ENCODE measurements around the gene AIP. TPM values are rescaled to one million over a fixed set of nuclear protein-coding genes. Genes with fewer than 3 reads are reported as not detected.
A peak's percentile ranks its signal among the peaks of the same experiment; 100 is the strongest.

AIP gene
- total and polyA plus RNA-seq, 9 of the 15 experiments (the other 6 are each of a cell fraction or from before 2014, with no cell fraction given) = 5.2 to 92.5 (median 52.7) TPM

GRCh38 chr11:67439321-67440228, 43.3 kb upstream of the AIP start:
- ATAC-seq = no peak
- ChIA-PET CTCF (ENCODE audit: low intra/inter-chr PET ratio) (no interaction called here), POLR2A (interaction anchor here (0.5 to 3.0 kb wide), 10 partner anchors 8 to 512 kb away, joined by 3 to 21 read pairs (median 3); partner anchors contain the start of gene RPS6KB2)
- 87% methylated on average over 22 of the region's 31 CpGs for WGBS (ENCODE audit: insufficient coverage, low coverage, missing lambda C conversion rate)
- no peaks in the 10 kb centered on the region for H4K20me1 ChIP-seq (replicated peaks; ENCODE audit: control insufficient read depth, insufficient read depth, low read length)
- in situ Hi-C loops (cut with MboI) (no loop called here), intact Hi-C loops (cut with micrococcal nuclease) (no loop called here)
- no peak overlapping the region for H3K4me2 ChIP-seq (ENCODE audit: insufficient read depth, low read length)
- no peak overlapping the region for H2AFZ ChIP-seq (ENCODE audit: low read depth, low read length)
- H3K27me3 ChIP-seq (ENCODE audit: control insufficient read depth in 2 of 2, insufficient read depth in 2 of 2, low read length in 2 of 2) = no peaks in the 10 kb centered on the region
- no peak for FAIRE-seq
- H3K4me1 ChIP-seq (replicated peaks in 1 of 2; ENCODE audit: control insufficient read depth in 2 of 2, insufficient read depth in 2 of 2, low read length in 2 of 2) = peaks cover 18 to 91% of the 10 kb centered on the region in 2 experiments
- H3K9ac ChIP-seq (ENCODE audit: insufficient read depth in 1 of 2, low read depth in 2 of 2, low read length in 2 of 2) = peak overlapping the region in 1 of 2 experiments; percentile 73; a peak in 1 of 4 replicates
- no peaks in the 10 kb centered on the region for H3K9me3 ChIP-seq (replicated peaks; ENCODE audit: control insufficient read depth, insufficient read depth, low read depth, low read length)
- H3K36me3 ChIP-seq (ENCODE audit: control insufficient read depth, insufficient read depth, low read length) = peaks cover 68% of the 10 kb centered on the region; the same call in 2 of the 3 replicates
- 0 out of 3 replicates have a peak overlapping the region, but pooled peaks have one; percentile 28 for H3K27ac ChIP-seq (ENCODE audit: extremely low read depth, low read depth, low read length)
- no peak for DNase-seq (ENCODE audit: extremely low read depth in 1 of 4, low spot score in 3 of 4)
- H3K79me2 ChIP-seq (ENCODE audit: control insufficient read depth, insufficient read depth, low read length) = peaks cover 8% of the 10 kb centered on the region
- peaks cover 4% of the 10 kb centered on the region for H3K9me1 ChIP-seq (ENCODE audit: control insufficient read depth, insufficient read depth, low read length)
- no peak overlapping the region for H3K4me3 ChIP-seq
- BruUV-seq (replicated peaks) = no TSS peak
- TF ChIP-seq ZNF764 (CRISPR knock-in tag; IDR thresholded peaks at IDR 0.05; ENCODE audit: low read depth) (no peak), TFAP4 (CRISPR knock-in tag; IDR thresholded peaks at IDR 0.05; ENCODE audit: borderline replicate concordance) (0 out of 2 replicates have a peak, but pooled peaks have one; percentile 13), SNIP1 (IDR thresholded peaks at IDR 0.05; ENCODE audit: low read depth) (no peak), POLR2A (conservative IDR thresholded peaks at IDR 0.05) (peak; percentile 15; the same call in 1 of the 2 replicates), RAD21 (CRISPR knock-in tag; conservative IDR thresholded peaks at IDR 0.05 in 1 of 2, IDR thresholded peaks at IDR 0.05 in 1 of 2) (peak in 1 of 2 experiments; percentile 31; a peak in 1 of 4 replicates), ZNF347 (CRISPR knock-in tag; IDR thresholded peaks at IDR 0.05; ENCODE audit: low read depth) (no peak), HDAC3 (IDR thresholded peaks at IDR 0.05; ENCODE audit: borderline replicate concordance, partially characterized antibody) (no peak), RBFOX2 (IDR thresholded peaks at IDR 0.05; ENCODE audit: low read depth, low read length) (0 out of 2 replicates have a peak, but pooled peaks have one; percentile 53), E2F6 (IDR thresholded peaks at IDR 0.05; ENCODE audit: borderline replicate concordance in 1 of 2, extremely low read depth in 1 of 2, insufficient read depth in 1 of 2, insufficient read length in 1 of 2, low read depth in 1 of 2, low read length in 1 of 2, poor library complexity in 1 of 2, severe bottlenecking in 1 of 2) (no peak), CTCF (IDR thresholded peaks at IDR 0.05 in 2 of 3, conservative IDR thresholded peaks at IDR 0.05 in 1 of 3; ENCODE audit: insufficient read depth in 2 of 3, low read depth in 1 of 3, low read length in 3 of 3) (peak in 2 of 3 experiments; percentile 39 to 43; a peak in 3 of 6 replicates), NFIC (IDR thresholded peaks at IDR 0.05) (peak; percentile 78), PKNOX1 (IDR thresholded peaks at IDR 0.05) (no peak), SIRT6 (IDR thresholded peaks at IDR 0.05; ENCODE audit: low read depth, low read length) (no peak)

Measured in K562 (cell line).